PC-9 (cell line): ENCODE measurements around the gene CLDN17.

Experiments used
- CTCF ChIP-seq: fragments of 200-600 bp; sonication (generic); conservative IDR thresholded peaks from 2 replicates; pipeline ENCODE4 v1.6.1; 2017; ENCODE audit warnings: mixed run types, antibody characterized with exemption, mild to moderate bottlenecking, moderate library complexity
- EZH2 ChIP-seq: fragments of 200-600 bp; sonication (generic); IDR thresholded peaks from 2 replicates; pipeline ENCODE4 v1.8.0; 2017; ENCODE audit warnings: antibody characterized with exemption, low read depth

GRCh38 chr21:30152792-30153191, 13.8 kb downstream of the CLDN17 start:
- TF ChIP-seq CTCF (no peak), EZH2 (no peak)
